ACHN (cell line): Measurements from ENCODE around the gene MOG.

Experiments
- DNase-seq: peaks from one replicate; pipeline ENCODE4 v3.0.0-alpha.2; 2015
- in situ Hi-C: cut with HindIII; loops from 2 replicates; pipeline ENCODE4 v1.10.0; 2017; ENCODE audit warnings: low sequenced_read_pairs, low pct_ligation_motif_present, low pct_unique_long_range_greater_than_20kb

MOG gene

GRCh38 chr6:29656798-29657197 is at the start of gene MOG:
MOG (plus strand) TSS chr6:29657092; CDS start chr6:29657210, 118 bp downstream.
- in situ Hi-C loops: no loop called here

GRCh38 chr6:29608131-29608530 is 48.8 kb upstream of the MOG start:
- DNase-seq: no peak
- in situ Hi-C loops: no loop called here

More at GRCh38 chr6:29656798-29657197, at the start of gene MOG:
- no peak for DNase-seq

GRCh38 chr6:29610540-29610939 is 46.4 kb upstream of the MOG start:
- in situ Hi-C loops: no loop called here

GRCh38 chr6:29611426-29611825 is 45.5 kb upstream of the MOG start:
- in situ Hi-C loops: no loop called here
- DNase-seq: no peak

More at GRCh38 chr6:29610540-29610939, 46.4 kb upstream of the MOG start:
- no peak for DNase-seq

- DNase-seq: peak; percentile 13
- in situ Hi-C loops: no loop called here
Observed at GRCh38 chr6:29617782-29618554, 38.9 kb upstream of the MOG start.

GRCh38 chr6:29619578-29620160 is 37.2 kb upstream of the MOG start:
- no peak for DNase-seq
- in situ Hi-C loops: no loop called here

GRCh38 chr6:29620630-29621029 is 36.3 kb upstream of the MOG start:
- no peak for DNase-seq
- in situ Hi-C loops: no loop called here

- in situ Hi-C loops: no loop called here
- DNase-seq: no peak
Observed at GRCh38 chr6:29624520-29624961, 32.4 kb upstream of the MOG start.

- DNase-seq: no peak
- in situ Hi-C loops: no loop called here
Observed at GRCh38 chr6:29625337-29625930, 31.5 kb upstream of the MOG start.

GRCh38 chr6:29626948-29627754 is 29.7 kb upstream of the MOG start:
- in situ Hi-C loops: no loop called here

GRCh38 chr6:29627755-29628418 is 29.0 kb upstream of the MOG start:
- in situ Hi-C loops: no loop called here
- DNase-seq: peak; percentile 69

More at GRCh38 chr6:29626948-29627754, 29.7 kb upstream of the MOG start:
- no peak for DNase-seq

GRCh38 chr6:29628419-29629281 is 28.2 kb upstream of the MOG start:
- DNase-seq: peak; percentile 81
- in situ Hi-C loops: no loop called here

- in situ Hi-C loops: no loop called here
- no peak for DNase-seq
Observed at GRCh38 chr6:29629571-29629970, 27.3 kb upstream of the MOG start.

- DNase-seq: no peak
- in situ Hi-C loops: no loop called here
Observed at GRCh38 chr6:29630315-29630714, 26.6 kb upstream of the MOG start.

- in situ Hi-C loops: no loop called here
- no peak for DNase-seq
Observed at GRCh38 chr6:29631209-29631810, 25.6 kb upstream of the MOG start.

- in situ Hi-C loops: no loop called here
- peak; percentile 71 for DNase-seq
Observed at GRCh38 chr6:29631860-29632731, 24.8 kb upstream of the MOG start.
